K562 (cell line): ENCODE results near the gene DNAJC30. TPM values are rescaled to one million over a fixed set of nuclear protein-coding genes. Genes with fewer than 3 reads are reported as not detected.

ENCODE experiments used
- ATAC-seq: fragments of 200-7000 bp; cut with Tn5 transposase; 3 replicates; pipeline ENCODE4 v1.9.1; 2020; ENCODE audit warnings: moderate library complexity
- BruUV-seq: library from RNA; stranded (reverse); fragments of 400-500 nt; replicated peaks from 2 replicates; lab custom pipeline; 2021; lab: Mats Ljungman, UMichigan
- CTCF ChIA-PET: fragments of 300-600 bp; formaldehyde crosslinking; extraction: SDS; loops from one replicate; lab custom pipeline; 2021; ENCODE audit warnings: low intra/inter-chr PET ratio; lab: Yijun Ruan, JAX
- POLR2A ChIA-PET: fragments of 300-600, 350-650 bp; sonication (Branson Sonifier 250); formaldehyde crosslinking; extraction: SDS; loops from one replicate; lab custom pipeline; 2021; ENCODE audit warnings: antibody characterized with exemption, inconsistent platforms; lab: Yijun Ruan, JAX
- DNase-seq, 4 experiments: peaks; one replicate each; pipeline versions ENCODE4 v3.0.0 to v3.0.0-alpha.2; 2011 to 2018; ENCODE audit warnings: low spot score in 3 of 4, mixed read lengths in 3 of 4; ENCODE audit errors: extremely low read depth in 1 of 4
- FAIRE-seq: peaks from 2 replicates; lab custom pipeline; 2011; peaks lifted over from hg19 to GRCh38; lab: Jason Lieb, UNC
- H2AFZ ChIP-seq: 2 replicates; pipeline ENCODE4 v1.6.0; 2011; ENCODE audit warnings: low read depth, low read length, control low read depth, inconsistent platforms
- H3K27ac ChIP-seq: fragments of 200-600 bp; 3 replicates; pipeline ENCODE4 v1.8.0; 2011; ENCODE audit warnings: low read depth, mild to moderate bottlenecking, control low read depth, inconsistent platforms, low read length, moderate library complexity, mixed read lengths; ENCODE audit errors: extremely low read depth
- H3K27me3 ChIP-seq, 2 experiments: fragments of 300-600 bp in 1 of 2; 2 replicates in 1 of 2; 3 replicates in 1 of 2; pipeline versions ENCODE4 v1.6.0 to v1.8.0; 2011; ENCODE audit warnings: inconsistent platforms in 2 of 2, low read length in 2 of 2, mild to moderate bottlenecking in 1 of 2, mixed read lengths in 1 of 2, moderate library complexity in 1 of 2; ENCODE audit not compliant: control insufficient read depth in 2 of 2, insufficient read depth in 2 of 2
- H3K36me3 ChIP-seq: fragments of 300-600 bp; 3 replicates; pipeline ENCODE4 v1.8.0; 2011; ENCODE audit warnings: mild to moderate bottlenecking, low read length, inconsistent platforms; ENCODE audit not compliant: control insufficient read depth, insufficient read depth
- H3K4me1 ChIP-seq, 2 experiments: fragments of 200-600 bp in 1 of 2; replicated peaks in 1 of 2; 2 replicates in 1 of 2; 3 replicates in 1 of 2; pipeline versions ENCODE4 v1.5.1 to v1.8.0; 2011; ENCODE audit warnings: inconsistent platforms in 2 of 2, low read length in 2 of 2, mild to moderate bottlenecking in 1 of 2, mixed read lengths in 1 of 2, moderate library complexity in 1 of 2; ENCODE audit not compliant: control insufficient read depth in 2 of 2, insufficient read depth in 2 of 2
- H3K4me2 ChIP-seq: 2 replicates; pipeline ENCODE4 v1.6.1; 2011; ENCODE audit warnings: low read length, control low read depth, inconsistent platforms, mixed read lengths; ENCODE audit not compliant: insufficient read depth
- H3K4me3 ChIP-seq: fragments of 200-600 bp; sonication (generic), shearing (Covaris generic); 2 replicates; pipeline ENCODE4 v1.5.1; 2016; ENCODE audit warnings: control low read depth, inconsistent platforms
- H3K79me2 ChIP-seq: fragments of 200-600 bp; 3 replicates; pipeline ENCODE4 v1.8.0; 2011; ENCODE audit warnings: low read length, inconsistent platforms; ENCODE audit not compliant: control insufficient read depth, insufficient read depth
- H3K9ac ChIP-seq, 2 experiments: 2 replicates each; pipeline versions ENCODE4 v1.6.0 to v1.6.1; 2011; ENCODE audit warnings: low read depth in 2 of 2, low read length in 2 of 2, control low read depth in 1 of 2, inconsistent platforms in 1 of 2, mild to moderate bottlenecking in 1 of 2, mixed read lengths in 1 of 2; ENCODE audit not compliant: insufficient read depth in 1 of 2
- H3K9me1 ChIP-seq: one replicate; pipeline ENCODE4 v1.6.0; 2011; ENCODE audit warnings: inconsistent platforms, mild to moderate bottlenecking, low read length, moderate library complexity; ENCODE audit not compliant: control insufficient read depth, insufficient read depth
- H3K9me3 ChIP-seq: replicated peaks from 2 replicates; pipeline ENCODE4 v1.5.1; 2011; ENCODE audit warnings: low read depth, low read length, inconsistent platforms; ENCODE audit not compliant: control insufficient read depth, insufficient read depth
- H4K20me1 ChIP-seq: replicated peaks from 2 replicates; pipeline ENCODE4 v1.6.1; 2011; ENCODE audit warnings: low read length, inconsistent platforms, mixed read lengths; ENCODE audit not compliant: control insufficient read depth, insufficient read depth
- BCOR ChIP-seq: fragments of 450-650 bp; IDR thresholded peaks from 2 replicates; pipeline ENCODE4 v1.6.1; 2016
- CBX1 ChIP-seq: sonication (generic); IDR thresholded peaks from 2 replicates; pipeline ENCODE4 v1.6.1; 2016; ENCODE audit warnings: antibody characterized with exemption, low read depth, mild to moderate bottlenecking
- GABPB1 ChIP-seq: sonication (generic); formaldehyde crosslinking; IDR thresholded peaks from 2 replicates; pipeline ENCODE4 v1.8.0; 2022; ENCODE audit warnings: mild to moderate bottlenecking, missing genetic modification reagents
- KLF16 ChIP-seq: IDR thresholded peaks from 2 replicates; pipeline ENCODE4 v1.6.1; 2016; ENCODE audit warnings: antibody characterized with exemption
- NR1H2 ChIP-seq: sonication (generic); formaldehyde crosslinking; IDR thresholded peaks from 2 replicates; pipeline ENCODE4 v1.4.0; 2020; ENCODE audit warnings: mild to moderate bottlenecking, missing genetic modification reagents
- RBM25 ChIP-seq: fragments of 200-400 bp; formaldehyde crosslinking; IDR thresholded peaks from 2 replicates; pipeline ENCODE4 v1.6.1; 2018; ENCODE audit warnings: low read length, low read depth, moderate library complexity; ENCODE audit not compliant: severe bottlenecking
- SP2 ChIP-seq: IDR thresholded peaks from 2 replicates; pipeline ENCODE4 v1.6.1; 2011; ENCODE audit warnings: mild to moderate bottlenecking, low read depth, low read length, moderate library complexity; ENCODE audit not compliant: poor library complexity, severe bottlenecking; ENCODE audit errors: extremely low read depth
- SRSF1 ChIP-seq: fragments of 200-400 bp; formaldehyde crosslinking; IDR thresholded peaks from 2 replicates; pipeline ENCODE4 v1.6.1; 2017; ENCODE audit warnings: mild to moderate bottlenecking, low read depth, low read length, moderate library complexity
- ZFP36 ChIP-seq: fragments of 150-350 bp; IDR thresholded peaks from 2 replicates; pipeline ENCODE4 v1.6.1; 2018; ENCODE audit warnings: low read length, low read depth; ENCODE audit not compliant: partially characterized antibody
- ZNF121 ChIP-seq: sonication (generic); formaldehyde crosslinking; conservative IDR thresholded peaks from 2 replicates; pipeline ENCODE4 v1.8.0; 2022; ENCODE audit warnings: missing genetic modification reagents
- ZNF263 ChIP-seq: sonication (generic); formaldehyde crosslinking; IDR thresholded peaks from 2 replicates; pipeline ENCODE4 v1.8.0; 2022; ENCODE audit warnings: mild to moderate bottlenecking, missing genetic modification reagents, borderline replicate concordance
- ZNF436 ChIP-seq: fragments of 250-450, 450-650 bp; sonication (Bioruptor Pico); formaldehyde crosslinking; IDR thresholded peaks from 2 replicates; pipeline ENCODE4 v1.7.0; 2020; ENCODE audit warnings: mild to moderate bottlenecking
- ZNF707 ChIP-seq: fragments of 250-450 bp; sonication (Bioruptor Pico); conservative IDR thresholded peaks from 2 replicates; pipeline ENCODE4 v1.8.0; 2022; ENCODE audit warnings: inconsistent platforms, mild to moderate bottlenecking, moderate library complexity
- WGBS: fragments of 100-300 bp; shearing (Covaris generic); methylation state at CpG from one replicate; pipeline ENCODE4 v1.1.6; 2016; ENCODE audit warnings: low coverage, mixed read lengths; ENCODE audit not compliant: insufficient coverage; ENCODE audit errors: missing lambda C conversion rate; 5-methylcytosine and 5-hydroxymethylcytosine counted together
- in situ Hi-C: fragments of 300-500 bp; cut with MboI; formaldehyde crosslinking; loops from 4 replicates; pipeline ENCODE4 v1.15.0; 2018; ENCODE audit warnings: inconsistent platforms, mixed read lengths
- intact Hi-C: fragments of 100-400 bp; cut with micrococcal nuclease; formaldehyde crosslinking; loops from 2 replicates; pipeline ENCODE4 v1.14.2; 2022
- polyA plus RNA-seq, 8 experiments: library from polyadenylated mRNA; depleted of rRNA in 4 of 8; stranded (reverse) in 5 of 8; unstranded in 3 of 8; fragments of >200 nt; fragmentation: Nextera tagmentation in 2 of 8; fragmentation: Illumina TruSeq in 1 of 8; extraction: Ambion mirVana in 2 of 8; extraction: Trizol in 1 of 8; gene quantifications; 2 replicates each; pipeline versions ENCODE4 v1.2.1 to v1.2.3, GENCODE V29; 2011 to 2014; ENCODE audit warnings: inconsistent platforms in 1 of 8, missing spikeins in 1 of 8
- total RNA-seq, 7 experiments: library from RNA; depleted of rRNA in 6 of 7; stranded (reverse); fragments of >200 nt in 6 of 7; fragmentation: Illumina TruSeq in 2 of 7; extraction: Trizol in 2 of 7; gene quantifications; 2 replicates each; pipeline versions ENCODE4 v1.2.1 to v1.2.3, GENCODE V29; 2011 to 2021; ENCODE audit warnings: low replicate concordance in 1 of 7

The DNAJC30 gene
- total and polyA plus RNA-seq, 9 of the 15 experiments (the other 6 are each of a cell fraction or from before 2014, with no cell fraction given), result 1.1 to 11.3 (median 4.6) TPM

DNA sequence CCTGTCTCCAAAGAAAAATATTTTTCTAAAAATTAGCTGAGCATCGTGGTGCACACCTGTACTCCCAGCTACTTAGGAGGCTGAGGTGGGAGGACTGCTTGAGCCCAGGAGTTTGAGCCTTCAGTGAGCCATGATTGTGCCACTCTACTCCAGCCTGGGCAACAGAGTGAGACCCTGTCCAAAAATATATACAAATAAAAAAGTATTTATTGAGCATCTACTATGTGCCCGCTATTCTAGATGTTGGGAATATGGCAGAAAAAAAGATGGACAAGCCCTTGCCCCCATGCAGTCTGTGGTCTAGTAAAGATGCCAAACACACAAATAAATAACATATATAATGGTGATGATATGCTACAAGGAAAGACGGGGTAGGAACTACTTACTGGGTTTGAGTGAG lies 40.6 kb upstream of the DNAJC30 start:
- peaks cover 3% of the 10 kb centered on the region; the same call in 1 of the 2 replicates for H4K20me1 ChIP-seq
- in situ Hi-C loops (no loop called here), intact Hi-C loops (no loop called here)
- FAIRE-seq (no peak), ATAC-seq (no peak), DNase-seq (no peak)
- ChIA-PET CTCF (interaction anchor here (0.7 kb wide), 1 partner anchor 403 kb away, joined by 3 read pairs; no protein-coding TSS in a partner anchor), POLR2A (no interaction called here)
- H3K36me3 ChIP-seq, result no peaks in the 10 kb centered on the region
- TF ChIP-seq KLF16 (no peak), NR1H2 (CRISPR knock-in tag) (no peak), BCOR (0 out of 2 replicates have a peak, but pooled peaks have one; percentile 7), GABPB1 (CRISPR knock-in tag) (no peak), RBM25 (peak; percentile 63), ZNF121 (CRISPR knock-in tag) (0 out of 2 replicates have a peak, but pooled peaks have one; percentile 14)
- no peaks in the 10 kb centered on the region for H3K9me3 ChIP-seq
- H3K9me1 ChIP-seq, result no peaks in the 10 kb centered on the region
- WGBS, result 22% methylated on average over 3 of the region's 3 CpGs
- H3K27me3 ChIP-seq, result no peaks in the 10 kb centered on the region
- H3K4me3 ChIP-seq, result no peak overlapping the region
- H3K79me2 ChIP-seq, result peaks cover 4% of the 10 kb centered on the region; the same call in 2 of the 3 replicates
- no TSS peak for BruUV-seq
- H3K4me2 ChIP-seq, result no peak overlapping the region
- no peak overlapping the region for H3K9ac ChIP-seq
- peaks cover 8 to 20% of the 10 kb centered on the region in 2 experiments for H3K4me1 ChIP-seq
- H3K27ac ChIP-seq, result no peak overlapping the region
- no peak overlapping the region for H2AFZ ChIP-seq

DNA sequence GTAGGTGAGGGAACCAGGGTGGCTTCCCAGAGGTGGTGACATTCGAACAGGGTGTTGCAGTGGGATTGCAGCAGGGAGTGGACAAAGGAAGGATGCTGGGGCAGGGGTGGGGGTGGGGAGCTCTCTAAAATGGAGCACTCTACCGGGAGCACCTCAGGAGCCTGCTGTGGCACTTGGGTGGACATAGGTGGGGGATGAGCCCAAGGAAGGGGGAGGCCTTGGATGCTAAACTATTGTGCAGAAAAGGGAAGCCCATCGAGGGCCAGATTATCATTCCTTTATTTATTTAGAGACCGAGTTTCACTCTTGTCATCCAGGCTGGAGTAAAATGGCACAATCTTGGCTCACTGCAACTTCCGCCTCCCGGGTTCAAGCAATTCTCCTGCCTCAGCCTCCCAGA lies 39.5 kb upstream of the DNAJC30 start:
- TF ChIP-seq ZNF436 (CRISPR knock-in tag), result no peak
- no peak for TF ChIP-seq CBX1
- no peak for TF ChIP-seq SP2
- TF ChIP-seq SRSF1, result no peak
- peak; percentile 89 for TF ChIP-seq ZFP36
- TF ChIP-seq ZNF707, result no peak
- peak; percentile 54; the same call in 1 of the 2 replicates for TF ChIP-seq ZNF263 (CRISPR knock-in tag)
- TF ChIP-seq, all 486 proteins: peak for 2
- peaks cover 9% of the 10 kb centered on the region; the same call in 2 of the 3 replicates for H3K79me2 ChIP-seq
- 28% methylated on average over 5 of the region's 6 CpGs for WGBS
- in situ Hi-C loops, result no loop called here
- ATAC-seq, result no peak
- intact Hi-C loops, result no loop called here
- H3K36me3 ChIP-seq, result no peaks in the 10 kb centered on the region
- H2AFZ ChIP-seq, result no peak overlapping the region
- no peak for DNase-seq
- no peak overlapping the region for H3K4me2 ChIP-seq
- ChIA-PET POLR2A (no interaction called here), CTCF (no interaction called here)
- no TSS peak for BruUV-seq
- no peak for FAIRE-seq
- no peaks in the 10 kb centered on the region for H3K9me3 ChIP-seq
- H3K9ac ChIP-seq, result no peak overlapping the region
- H4K20me1 ChIP-seq, result peaks cover 10% of the 10 kb centered on the region
- H3K9me1 ChIP-seq, result no peaks in the 10 kb centered on the region
- H3K27ac ChIP-seq, result no peak overlapping the region
- no peaks in the 10 kb centered on the region for H3K27me3 ChIP-seq
- peaks cover under 1 to 24% of the 10 kb centered on the region in 2 experiments for H3K4me1 ChIP-seq
- no peak overlapping the region for H3K4me3 ChIP-seq
